B cell (primary cell): ENCODE data around the gene TPMT. TPM values are rescaled to one million over a fixed set of nuclear protein-coding genes. Genes with fewer than 3 reads are reported as not detected.

Experiments used
- ATAC-seq: fragments of 200-7000 bp; cut with Tn5 transposase; one replicate; pipeline ENCODE4 v1.10.0; 2021; ENCODE audit warnings: low read depth, mild to moderate bottlenecking, moderate number of reproducible peaks, moderate library complexity
- CTCF ChIA-PET: fragments of 350-600 bp; sonication (Branson Sonifier 250); formaldehyde crosslinking; loops from one replicate; lab custom pipeline; 2021; ENCODE audit warnings: antibody characterized with exemption, inconsistent platforms; lab: Charles Lee
- POLR2A ChIA-PET: fragments of 350-600 bp; sonication (Branson Sonifier 250); formaldehyde crosslinking; loops from one replicate; lab custom pipeline; 2021; ENCODE audit warnings: antibody characterized with exemption; lab: Charles Lee
- DNase-seq: peaks from one replicate; pipeline ENCODE4 v3.0.0; 2013
- H2AFZ ChIP-seq: 2 replicates; pipeline ENCODE4 v1.6.1; 2012; ENCODE audit warnings: mild to moderate bottlenecking, low read depth, low read length; ENCODE audit not compliant: insufficient read depth, poor library complexity, severe bottlenecking
- H3K27ac ChIP-seq, 2 donors: 1 replicate in 1 of 2; 2 replicates in 1 of 2; pipeline ENCODE4 v1.5.1; 2012 to 2013; ENCODE audit warnings: low read length in 2 of 2, mild to moderate bottlenecking in 2 of 2, moderate library complexity in 1 of 2
- H3K27me3 ChIP-seq, 4 experiments: fragments of 200-600 bp in 1 of 4; sonication (generic) in 1 of 4; replicated peaks in 1 of 4; 1 replicate in 2 of 4; 2 replicates in 2 of 4; pipeline versions ENCODE4 v1.6.1 to v1.7.0; 2013 to 2016; ENCODE audit warnings: low read length in 3 of 4, mild to moderate bottlenecking in 2 of 4, mixed read lengths in 1 of 4, moderate library complexity in 1 of 4; ENCODE audit not compliant: insufficient read depth in 4 of 4, control insufficient read depth in 3 of 4; ENCODE audit errors: control extremely low read depth in 1 of 4
- H3K36me3 ChIP-seq, 2 experiments: replicated peaks in 1 of 2; 1 replicate in 1 of 2; 2 replicates in 1 of 2; pipeline versions ENCODE4 v1.6.1 to v1.7.1; 2013; ENCODE audit warnings: low read length in 1 of 2; ENCODE audit not compliant: insufficient read depth in 2 of 2, control insufficient read depth in 1 of 2; ENCODE audit errors: control extremely low read depth in 1 of 2, extremely low read depth in 1 of 2
- H3K4me1 ChIP-seq, 2 donors: fragments of 200-600 bp in 1 of 2; sonication (generic) in 1 of 2; 1 replicate in 1 of 2; 2 replicates in 1 of 2; pipeline versions ENCODE4 v1.5.1 to v1.6.1; 2013 to 2017; ENCODE audit warnings: low read length in 2 of 2; ENCODE audit not compliant: control insufficient read depth in 2 of 2, insufficient read depth in 2 of 2
- H3K4me2 ChIP-seq: replicated peaks from 2 replicates; pipeline ENCODE3; 2012; ENCODE audit warnings: mild to moderate bottlenecking, low read depth, low read length; ENCODE audit not compliant: poor library complexity, severe bottlenecking
- H3K4me3 ChIP-seq, 5 experiments: fragments of 200-600 bp in 1 of 5; sonication (generic) in 1 of 5; 1 replicate in 3 of 5; 2 replicates in 2 of 5; pipeline versions ENCODE4 v1.5.1 to v1.7.0; 2011 to 2016; ENCODE audit warnings: low read length in 4 of 5, mild to moderate bottlenecking in 4 of 5, low read depth in 2 of 5, control low read depth in 1 of 5, moderate library complexity in 1 of 5; ENCODE audit not compliant: insufficient read depth in 1 of 5; ENCODE audit errors: control extremely low read depth in 1 of 5, extremely low read depth in 1 of 5
- H3K79me2 ChIP-seq: fragments of 200-600 bp; sonication (generic); one replicate; pipeline ENCODE4 v1.6.0; 2016; ENCODE audit warnings: low read length; ENCODE audit not compliant: control insufficient read depth, insufficient read depth
- H3K9ac ChIP-seq: fragments of 200-600 bp; sonication (generic); 2 replicates; pipeline ENCODE4 v1.6.1; 2017; ENCODE audit warnings: mild to moderate bottlenecking, low read length, moderate library complexity
- H3K9me3 ChIP-seq, 3 donors: one replicate each; pipeline versions ENCODE4 v1.6.1 to v1.7.1; 2013; ENCODE audit warnings: low read length in 2 of 3; ENCODE audit not compliant: control insufficient read depth in 2 of 3, insufficient read depth in 1 of 3; ENCODE audit errors: control extremely low read depth in 1 of 3
- H4K20me1 ChIP-seq: 2 replicates; pipeline ENCODE4 v1.6.0; 2012; ENCODE audit warnings: mild to moderate bottlenecking, low read length; ENCODE audit not compliant: insufficient read depth, control insufficient read depth, poor library complexity, severe bottlenecking
- H3K27ac Mint-ChIP-seq: one replicate; pipeline ENCODE4 v1.8.0; 2021; ENCODE audit warnings: mixed read lengths
- H3K27me3 Mint-ChIP-seq: one replicate; pipeline ENCODE4 v1.8.0; 2021; ENCODE audit warnings: mixed read lengths
- H3K4me1 Mint-ChIP-seq: one replicate; pipeline ENCODE4 v1.8.0; 2021; ENCODE audit warnings: mixed read lengths
- H3K4me3 Mint-ChIP-seq: one replicate; pipeline ENCODE4 v1.8.0; 2021; ENCODE audit warnings: mixed read lengths
- H3K9me3 Mint-ChIP-seq: one replicate; pipeline ENCODE4 v1.8.0; 2022; ENCODE audit warnings: mixed read lengths; ENCODE audit not compliant: insufficient read depth
- EZH2 ChIP-seq: IDR thresholded peaks from 2 replicates; pipeline ENCODE4 v1.6.1; 2012; ENCODE audit warnings: borderline replicate concordance, low read depth, mild to moderate bottlenecking, moderate library complexity, low read length; ENCODE audit not compliant: insufficient read depth, poor library complexity, severe bottlenecking
- WGBS: methylation state at CpG from one replicate; pipeline ENCODE4 v1.1.5; 2013; ENCODE audit warnings: missing lambda C conversion rate; ENCODE audit not compliant: insufficient coverage; 5-methylcytosine and 5-hydroxymethylcytosine counted together
- intact Hi-C: fragments of 100-400 bp; cut with micrococcal nuclease; formaldehyde crosslinking; loops from one replicate; pipeline ENCODE4 v1.10.0; 2022
- polyA plus RNA-seq: library from polyadenylated mRNA; depleted of rRNA; stranded (reverse); fragments of >200 nt; gene quantifications from 2 replicates; pipeline ENCODE4 v1.2.3, GENCODE V29; 2012
- total RNA-seq, 2 donors: library from RNA; stranded (reverse); fragments of 120-200 nt in 1 of 2; gene quantifications; 1 replicate in 1 of 2; 2 replicates in 1 of 2; pipeline versions ENCODE4 v1.2.3 to v1.2.4, GENCODE V29; 2013 to 2022
- TF ChIP-seq, protein P1 (sequence below): fragments of 200-600 bp; IDR thresholded peaks from one replicate; pipeline ENCODE4 v1.8.0; 2022; ENCODE audit warnings: antibody characterized with exemption, mild to moderate bottlenecking

Gene TPMT
- total and polyA plus RNA-seq, 2 donors (not counting 1 experiment from before 2014, with no cell fraction given), result 1.9 to 2.5 TPM

DNA sequence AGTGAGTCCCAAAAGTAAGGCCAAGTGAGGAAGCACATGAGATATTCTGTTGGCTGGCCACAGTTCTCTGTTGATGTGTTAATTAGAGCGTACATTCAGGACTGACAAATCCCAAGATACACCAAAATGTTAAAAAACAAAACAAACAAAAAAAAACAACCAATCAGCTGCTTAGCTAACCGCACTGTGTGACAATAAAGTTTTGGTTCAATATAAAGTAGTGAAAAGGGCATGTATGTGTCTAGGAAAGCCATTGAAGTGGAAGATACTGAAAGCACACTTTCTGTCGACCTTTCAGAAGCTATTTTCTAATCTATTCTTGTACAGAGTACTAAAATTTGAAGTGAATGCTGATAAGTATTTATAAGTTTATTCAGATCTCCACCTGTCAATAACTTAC lies 58.5 kb downstream of the TPMT start:
- Histone ChIP-seq H3K4me3 (no peak overlapping the region), H3K36me3 (no peaks in the 10 kb centered on the region), H3K4me1 (no peaks in the 10 kb centered on the region), H3K27me3 (no peaks in the 10 kb centered on the region), H3K9me3 (no peaks in the 10 kb centered on the region), H3K27ac (no peak overlapping the region), H3K4me2 (no peak overlapping the region), H4K20me1 (no peaks in the 10 kb centered on the region), H3K9ac (no peak overlapping the region), H3K79me2 (no peaks in the 10 kb centered on the region), H2AFZ (no peak overlapping the region)
- no peak overlapping the region for H3K27ac Mint-ChIP-seq
- no CpG with 5 or more reads among the region's 3 CpGs for WGBS
- no peak overlapping the region for H3K4me3 Mint-ChIP-seq
- intact Hi-C loops, result no loop called here
- H3K27me3 Mint-ChIP-seq, result peaks cover 16% of the 10 kb centered on the region
- DNase-seq (no peak), ATAC-seq (no peak)
- ChIA-PET POLR2A (no interaction called here), CTCF (no interaction called here)
- H3K9me3 Mint-ChIP-seq, result no peaks in the 10 kb centered on the region
- H3K4me1 Mint-ChIP-seq, result no peaks in the 10 kb centered on the region
- TF ChIP-seq, protein P1, sequence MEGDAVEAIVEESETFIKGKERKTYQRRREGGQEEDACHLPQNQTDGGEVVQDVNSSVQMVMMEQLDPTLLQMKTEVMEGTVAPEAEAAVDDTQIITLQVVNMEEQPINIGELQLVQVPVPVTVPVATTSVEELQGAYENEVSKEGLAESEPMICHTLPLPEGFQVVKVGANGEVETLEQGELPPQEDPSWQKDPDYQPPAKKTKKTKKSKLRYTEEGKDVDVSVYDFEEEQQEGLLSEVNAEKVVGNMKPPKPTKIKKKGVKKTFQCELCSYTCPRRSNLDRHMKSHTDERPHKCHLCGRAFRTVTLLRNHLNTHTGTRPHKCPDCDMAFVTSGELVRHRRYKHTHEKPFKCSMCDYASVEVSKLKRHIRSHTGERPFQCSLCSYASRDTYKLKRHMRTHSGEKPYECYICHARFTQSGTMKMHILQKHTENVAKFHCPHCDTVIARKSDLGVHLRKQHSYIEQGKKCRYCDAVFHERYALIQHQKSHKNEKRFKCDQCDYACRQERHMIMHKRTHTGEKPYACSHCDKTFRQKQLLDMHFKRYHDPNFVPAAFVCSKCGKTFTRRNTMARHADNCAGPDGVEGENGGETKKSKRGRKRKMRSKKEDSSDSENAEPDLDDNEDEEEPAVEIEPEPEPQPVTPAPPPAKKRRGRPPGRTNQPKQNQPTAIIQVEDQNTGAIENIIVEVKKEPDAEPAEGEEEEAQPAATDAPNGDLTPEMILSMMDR, result no peak
- no peak for TF ChIP-seq EZH2

DNA sequence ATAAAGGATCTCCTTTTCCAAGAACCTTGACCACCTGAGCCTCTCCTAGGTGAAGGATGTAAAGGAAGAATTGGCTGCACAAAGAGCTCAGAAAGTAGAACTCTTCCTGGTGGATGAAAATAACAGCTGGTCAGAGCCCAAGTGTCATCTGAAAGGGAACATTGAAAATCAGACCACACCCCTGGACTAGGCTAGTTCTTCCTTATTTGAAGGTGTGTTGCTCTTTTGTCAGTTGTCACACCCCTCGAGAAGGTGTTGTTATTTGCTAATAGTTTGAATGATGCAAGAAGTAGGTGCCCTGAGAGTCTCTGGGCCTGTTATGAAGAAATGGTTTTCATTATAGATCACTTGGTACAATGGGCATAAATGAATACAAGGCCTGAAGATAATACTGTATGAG lies 63.5 kb downstream of the TPMT start:
- no peak overlapping the region for H3K4me3 ChIP-seq
- TF ChIP-seq, protein P1, result no peak
- TF ChIP-seq EZH2, result no peak
- ChIA-PET POLR2A (no interaction called here), CTCF (no interaction called here)
- no peak overlapping the region for H2AFZ ChIP-seq
- whole genome bisulfite sequencing, result no CpG with 5 or more reads among the region's 1 CpG
- no peaks in the 10 kb centered on the region for H4K20me1 ChIP-seq
- Mint-ChIP-seq H3K27me3 (peaks cover 16% of the 10 kb centered on the region), H3K4me3 (no peak overlapping the region), H3K4me1 (no peaks in the 10 kb centered on the region), H3K27ac (no peak overlapping the region), H3K9me3 (peaks cover 5% of the 10 kb centered on the region)
- peaks cover 0 to 7% (median 2%) of the 10 kb centered on the region in 3 donors for H3K9me3 ChIP-seq
- no peak overlapping the region for H3K27ac ChIP-seq
- no peak for ATAC-seq
- no peaks in the 10 kb centered on the region for H3K79me2 ChIP-seq
- intact Hi-C loops, result no loop called here
- H3K36me3 ChIP-seq, result no peaks in the 10 kb centered on the region
- DNase-seq, result no peak
- H3K4me2 ChIP-seq, result no peak overlapping the region
- peaks cover 0 to 2% (median 0%) of the 10 kb centered on the region in 4 experiments for H3K27me3 ChIP-seq
- H3K4me1 ChIP-seq, result no peaks in the 10 kb centered on the region
- no peak overlapping the region for H3K9ac ChIP-seq
